Osteoblast (primary cell): ENCODE data around the gene COL16A1. TPM values are rescaled to one million over a fixed set of nuclear protein-coding genes. Genes with fewer than 3 reads are reported as not detected.
A peak's percentile ranks its signal among the peaks of the same experiment; 100 is the strongest.

ENCODE experiments used
- DNase-seq: peaks from one replicate; pipeline ENCODE4 v3.0.0; 2011; ENCODE audit warnings: low spot score, mixed read lengths; ENCODE audit not compliant: insufficient read length; ENCODE audit errors: missing footprints
- H2AFZ ChIP-seq: 2 replicates; pipeline ENCODE4 v1.6.0; 2011; ENCODE audit warnings: mild to moderate bottlenecking, low read length
- H3K27ac ChIP-seq: 2 replicates; pipeline ENCODE4 v1.5.1; 2011; ENCODE audit warnings: mild to moderate bottlenecking, low read depth, low read length, moderate library complexity
- H3K27me3 ChIP-seq: 2 replicates; pipeline ENCODE4 v1.6.0; 2012; ENCODE audit warnings: mild to moderate bottlenecking, control low read depth, inconsistent platforms, low read length, moderate library complexity; ENCODE audit not compliant: insufficient read depth
- H3K36me3 ChIP-seq: 2 replicates; pipeline ENCODE4 v1.5.1; 2011; ENCODE audit warnings: mild to moderate bottlenecking, low read length, control low read depth, moderate library complexity; ENCODE audit not compliant: insufficient read depth
- H3K4me1 ChIP-seq: 2 replicates; pipeline ENCODE4 v1.5.1; 2011; ENCODE audit warnings: mild to moderate bottlenecking, low read length, control low read depth, moderate library complexity; ENCODE audit not compliant: insufficient read depth
- H3K4me2 ChIP-seq: 2 replicates; pipeline ENCODE4 v1.6.0; 2011; ENCODE audit warnings: mild to moderate bottlenecking, low read length; ENCODE audit not compliant: insufficient read depth
- H3K4me3 ChIP-seq: fragments of 200-600 bp; sonication (generic); 3 replicates; pipeline ENCODE4 v1.5.1; 2012; ENCODE audit warnings: mild to moderate bottlenecking, low read length, inconsistent platforms; ENCODE audit not compliant: insufficient read depth
- H3K79me2 ChIP-seq: 2 replicates; pipeline ENCODE4 v1.6.0; 2012; ENCODE audit warnings: mild to moderate bottlenecking, low read length, control low read depth, inconsistent platforms; ENCODE audit not compliant: insufficient read depth
- H3K9me3 ChIP-seq: 2 replicates; pipeline ENCODE4 v1.5.1; 2011; ENCODE audit warnings: low read depth, low read length, control low read depth
- H4K20me1 ChIP-seq: 2 replicates; pipeline ENCODE4 v1.6.0; 2012; ENCODE audit warnings: mild to moderate bottlenecking, low read length, control low read depth; ENCODE audit not compliant: insufficient read depth
- total RNA-seq: library from RNA; depleted of rRNA; stranded (reverse); fragments of >200 nt; gene quantifications from 2 replicates; pipeline ENCODE4 v1.2.3, GENCODE V29; 2012
- TF ChIP-seq, protein P1 (sequence below): IDR thresholded peaks from 2 replicates; pipeline ENCODE4 v1.5.1; 2011; ENCODE audit warnings: mild to moderate bottlenecking, low read depth, low read length, moderate library complexity; ENCODE audit errors: extremely low read depth

COL16A1 gene
- total RNA-seq, 1 donor: 197 TPM

DNA sequence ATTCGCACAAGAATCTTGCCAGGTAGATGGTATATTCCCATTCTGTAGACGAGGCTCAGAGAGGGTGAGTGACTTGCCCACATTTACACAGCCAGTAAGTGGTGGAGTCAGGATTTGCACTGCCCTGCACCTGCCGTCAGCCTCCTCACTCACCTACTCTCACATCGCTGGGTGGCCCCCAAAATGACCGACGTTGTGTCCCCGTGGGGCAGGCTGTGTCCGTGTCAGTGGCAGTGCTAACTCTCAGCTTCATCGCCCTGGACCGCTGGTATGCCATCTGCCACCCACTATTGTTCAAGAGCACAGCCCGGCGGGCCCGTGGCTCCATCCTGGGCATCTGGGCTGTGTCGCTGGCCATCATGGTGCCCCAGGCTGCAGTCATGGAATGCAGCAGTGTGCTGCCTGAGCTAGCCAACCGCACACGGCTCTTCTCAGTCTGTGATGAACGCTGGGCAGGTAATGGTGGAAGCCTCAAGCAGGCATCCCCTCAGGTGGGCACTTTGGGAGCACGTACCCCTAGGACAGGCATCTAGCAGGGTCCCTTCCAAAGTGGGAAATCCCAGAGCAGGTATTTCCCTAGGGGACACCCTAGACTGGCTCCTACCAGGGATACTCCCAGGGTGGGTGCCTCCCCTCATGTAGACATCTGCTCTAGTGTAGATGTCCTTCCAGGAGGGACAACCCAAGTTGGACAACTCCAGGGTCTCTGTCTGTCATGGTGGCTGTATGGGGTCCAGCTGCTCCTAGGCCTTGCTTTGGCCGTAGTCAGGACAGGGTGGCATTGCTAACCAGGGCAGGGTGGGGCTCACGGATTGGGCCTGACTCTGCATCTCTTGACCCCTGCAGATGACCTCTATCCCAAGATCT is 83.0 kb downstream of the COL16A1 start:
- Histone ChIP-seq H3K27me3 (no peaks in the 10 kb centered on the region), H3K36me3 (no peaks in the 10 kb centered on the region), H2AFZ (no peak overlapping the region), H3K9me3 (no peaks in the 10 kb centered on the region), H3K27ac (no peak overlapping the region), H3K4me2 (no peak overlapping the region), H3K4me1 (peaks cover 7% of the 10 kb centered on the region), H3K4me3 (no peak overlapping the region), H3K79me2 (no peaks in the 10 kb centered on the region), H4K20me1 (no peaks in the 10 kb centered on the region)
- DNase-seq: no peak
- TF ChIP-seq, protein P1, sequence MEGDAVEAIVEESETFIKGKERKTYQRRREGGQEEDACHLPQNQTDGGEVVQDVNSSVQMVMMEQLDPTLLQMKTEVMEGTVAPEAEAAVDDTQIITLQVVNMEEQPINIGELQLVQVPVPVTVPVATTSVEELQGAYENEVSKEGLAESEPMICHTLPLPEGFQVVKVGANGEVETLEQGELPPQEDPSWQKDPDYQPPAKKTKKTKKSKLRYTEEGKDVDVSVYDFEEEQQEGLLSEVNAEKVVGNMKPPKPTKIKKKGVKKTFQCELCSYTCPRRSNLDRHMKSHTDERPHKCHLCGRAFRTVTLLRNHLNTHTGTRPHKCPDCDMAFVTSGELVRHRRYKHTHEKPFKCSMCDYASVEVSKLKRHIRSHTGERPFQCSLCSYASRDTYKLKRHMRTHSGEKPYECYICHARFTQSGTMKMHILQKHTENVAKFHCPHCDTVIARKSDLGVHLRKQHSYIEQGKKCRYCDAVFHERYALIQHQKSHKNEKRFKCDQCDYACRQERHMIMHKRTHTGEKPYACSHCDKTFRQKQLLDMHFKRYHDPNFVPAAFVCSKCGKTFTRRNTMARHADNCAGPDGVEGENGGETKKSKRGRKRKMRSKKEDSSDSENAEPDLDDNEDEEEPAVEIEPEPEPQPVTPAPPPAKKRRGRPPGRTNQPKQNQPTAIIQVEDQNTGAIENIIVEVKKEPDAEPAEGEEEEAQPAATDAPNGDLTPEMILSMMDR: no peak

DNA sequence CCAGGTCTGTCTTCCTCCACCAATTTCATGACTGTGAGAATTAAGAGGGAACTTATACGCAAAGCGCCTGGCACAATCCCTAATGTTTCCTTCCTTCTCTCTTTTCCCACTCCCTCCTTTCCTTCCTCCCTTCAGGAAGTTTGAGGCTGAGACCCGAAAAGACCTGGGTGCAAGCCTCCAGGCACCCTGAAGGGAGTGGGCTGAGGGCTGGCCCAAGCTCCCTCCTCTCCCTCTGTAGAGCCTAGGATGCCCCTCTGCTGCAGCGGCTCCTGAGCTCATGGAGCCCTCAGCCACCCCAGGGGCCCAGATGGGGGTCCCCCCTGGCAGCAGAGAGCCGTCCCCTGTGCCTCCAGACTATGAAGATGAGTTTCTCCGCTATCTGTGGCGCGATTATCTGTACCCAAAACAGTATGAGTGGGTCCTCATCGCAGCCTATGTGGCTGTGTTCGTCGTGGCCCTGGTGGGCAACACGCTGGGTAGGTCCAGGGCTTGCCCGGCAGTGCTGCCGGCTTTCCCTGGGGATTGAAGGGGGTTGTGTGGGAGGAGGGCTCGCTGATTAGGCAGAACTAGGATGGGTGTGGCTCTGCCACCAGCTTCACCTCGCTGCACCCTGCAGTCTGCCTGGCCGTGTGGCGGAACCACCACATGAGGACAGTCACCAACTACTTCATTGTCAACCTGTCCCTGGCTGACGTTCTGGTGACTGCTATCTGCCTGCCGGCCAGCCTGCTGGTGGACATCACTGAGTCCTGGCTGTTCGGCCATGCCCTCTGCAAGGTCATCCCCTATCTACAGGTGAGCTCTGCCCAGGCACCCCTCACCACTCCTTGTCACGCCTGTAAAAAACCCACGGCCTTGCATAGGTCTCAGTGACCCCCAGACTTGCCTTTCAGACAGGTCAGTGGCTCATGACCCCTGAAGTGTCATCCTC is 84.6 kb downstream of the COL16A1 start:
- DNase-seq: no peak
- no peak overlapping the region for H3K27ac ChIP-seq
- H3K9me3 ChIP-seq: no peaks in the 10 kb centered on the region
- no peaks in the 10 kb centered on the region for H3K27me3 ChIP-seq
- H4K20me1 ChIP-seq: no peaks in the 10 kb centered on the region
- H3K4me1 ChIP-seq: no peaks in the 10 kb centered on the region
- H2AFZ ChIP-seq: no peak overlapping the region
- H3K4me2 ChIP-seq: no peak overlapping the region
- H3K4me3 ChIP-seq: no peak overlapping the region
- H3K79me2 ChIP-seq: no peaks in the 10 kb centered on the region
- TF ChIP-seq, protein P1: no peak
- H3K36me3 ChIP-seq: no peaks in the 10 kb centered on the region

DNA sequence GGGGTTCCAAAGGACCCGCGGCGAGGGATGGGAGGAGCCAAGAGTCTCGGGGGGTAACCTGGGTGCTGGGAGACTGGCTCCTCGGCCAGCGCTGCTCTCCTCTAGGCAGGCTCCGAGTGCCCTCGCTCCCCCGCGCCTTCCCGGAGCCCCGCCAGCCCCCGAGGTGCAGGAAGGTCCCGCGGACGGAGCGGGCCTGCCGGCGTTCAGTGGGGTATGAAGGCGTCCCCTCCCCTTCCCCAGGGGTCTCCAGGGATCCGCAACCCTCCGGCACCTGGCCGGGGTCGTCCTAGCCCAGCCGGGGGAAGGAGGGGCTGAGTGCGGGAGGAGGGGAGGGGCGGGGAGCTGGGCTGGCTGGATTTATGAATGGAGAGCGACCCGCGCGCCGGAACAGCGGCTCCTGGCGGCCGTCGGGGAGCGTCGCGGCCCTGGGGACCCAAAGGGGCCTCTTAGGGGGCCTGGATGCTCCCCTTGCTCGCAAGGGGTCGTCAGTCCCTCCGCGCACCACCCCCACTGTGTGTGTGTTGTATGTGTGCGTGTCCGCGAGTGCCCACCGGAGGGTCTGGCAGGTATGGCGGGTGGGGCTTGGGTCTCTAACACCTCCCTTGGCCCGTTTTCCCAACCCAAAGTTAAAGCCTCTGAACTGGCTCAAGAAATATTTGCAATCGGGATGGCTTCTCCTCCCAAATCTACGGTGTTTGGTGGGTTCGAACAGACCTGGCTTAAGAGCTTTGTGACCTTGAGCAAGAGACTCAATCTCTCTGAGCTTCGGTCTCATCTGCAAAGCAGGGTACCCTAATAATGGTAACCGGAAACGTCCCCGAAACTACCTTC is 85.7 kb downstream of the COL16A1 start:
- H3K27me3 ChIP-seq: no peaks in the 10 kb centered on the region
- H3K4me3 ChIP-seq: peak overlapping the region; percentile 76
- H3K4me1 ChIP-seq: no peaks in the 10 kb centered on the region
- H3K4me2 ChIP-seq: peak overlapping the region; percentile 85
- TF ChIP-seq, protein P1: peak; percentile 63
- H3K36me3 ChIP-seq: no peaks in the 10 kb centered on the region
- peak; percentile 97 for DNase-seq
- peak overlapping the region; percentile 62 for H2AFZ ChIP-seq
- no peak overlapping the region for H3K27ac ChIP-seq
- H3K79me2 ChIP-seq: no peaks in the 10 kb centered on the region
- H4K20me1 ChIP-seq: no peaks in the 10 kb centered on the region
- no peaks in the 10 kb centered on the region for H3K9me3 ChIP-seq
